Spleen (tissue), 3 donors: ENCODE results near the gene SLC19A2.

Source experiments
- POLR2A ChIP-seq, 3 donors: fragments of 450-650 bp; IDR thresholded peaks; one replicate each; pipeline ENCODE4 v1.5.1; 2017; ENCODE audit warnings: antibody characterized with exemption in 3 of 3, mild to moderate bottlenecking in 1 of 3
- POLR2AphosphoS5 ChIP-seq, 3 donors: sonication (generic); formaldehyde crosslinking; IDR thresholded peaks; one replicate each; pipeline ENCODE4 v1.5.1; 2017; ENCODE audit warnings: antibody characterized with exemption in 3 of 3

DNA sequence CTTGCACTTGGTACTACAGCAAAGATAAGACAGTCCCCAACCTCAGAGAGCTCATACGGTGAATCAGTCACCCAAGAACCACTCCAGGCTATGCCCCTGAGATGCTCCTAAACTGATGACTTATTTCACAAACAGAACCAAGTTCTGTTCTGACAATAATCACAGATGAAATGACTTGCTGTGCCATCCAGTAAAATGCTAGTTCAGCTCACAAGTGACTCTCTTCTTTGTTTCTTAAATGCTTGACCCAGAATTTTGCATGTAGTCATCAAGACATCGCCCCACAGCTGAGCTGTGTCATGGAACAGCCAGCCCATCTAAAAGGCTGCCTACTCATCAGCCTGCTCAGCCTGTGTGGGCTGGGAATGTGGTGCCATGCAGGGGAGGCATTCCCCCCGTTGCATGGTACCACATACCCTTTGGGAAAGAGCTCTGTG lies 6.1 kb upstream of the SLC19A2 start:
- no peak for TF ChIP-seq POLR2AphosphoS5 (IDR thresholded peaks at IDR 0.05)
- TF ChIP-seq POLR2A (IDR thresholded peaks at IDR 0.05): no peak
